Right lung (tissue), 5 donors: ENCODE measurements around the gene SHB. TPM values are rescaled to one million over a fixed set of nuclear protein-coding genes. Genes with fewer than 3 reads are reported as not detected.

Experiments used
- DNase-seq, 2 donors: peaks; one replicate each; pipeline ENCODE4 v3.0.0-alpha.2; 2013
- polyA plus RNA-seq, 5 donors: library from polyadenylated mRNA; unstranded; fragments of 120-200 nt; gene quantifications; one replicate each; pipeline versions ENCODE4 v1.2.1 to v1.2.3, GENCODE V29; 2013; ENCODE audit warnings: inconsistent platforms in 1 of 5, low replicate concordance in 1 of 5; ENCODE audit not compliant: insufficient read length in 5 of 5, insufficient read depth in 1 of 5

Gene SHB
- polyA plus RNA-seq, 5 donors: 14.6 to 24.9 (median 20.4) TPM

DNA sequence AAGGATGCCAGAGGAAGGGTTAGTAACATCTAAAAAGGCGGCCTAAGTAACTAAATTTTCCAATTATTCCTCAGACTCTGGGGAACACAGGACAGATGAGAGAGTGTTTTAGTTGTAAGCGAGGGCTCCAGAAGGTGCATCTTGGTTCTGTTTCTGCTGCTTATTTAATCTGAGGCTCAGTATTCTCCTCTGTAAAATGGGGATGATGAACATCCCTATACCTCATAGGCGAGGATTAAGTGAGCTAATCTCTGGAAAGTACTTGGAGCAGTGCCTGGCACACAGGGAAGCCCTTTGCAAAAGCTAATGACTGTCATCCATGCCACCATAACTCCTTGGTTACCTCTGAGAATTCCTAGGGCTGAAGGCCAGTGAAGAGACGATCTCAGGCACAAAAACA, 59.0 kb downstream of the SHB start:
- no peak for DNase-seq

GRCh38 chr9:38009035-38009501, 60.0 kb downstream of the SHB start:
- no peak for DNase-seq

DNA sequence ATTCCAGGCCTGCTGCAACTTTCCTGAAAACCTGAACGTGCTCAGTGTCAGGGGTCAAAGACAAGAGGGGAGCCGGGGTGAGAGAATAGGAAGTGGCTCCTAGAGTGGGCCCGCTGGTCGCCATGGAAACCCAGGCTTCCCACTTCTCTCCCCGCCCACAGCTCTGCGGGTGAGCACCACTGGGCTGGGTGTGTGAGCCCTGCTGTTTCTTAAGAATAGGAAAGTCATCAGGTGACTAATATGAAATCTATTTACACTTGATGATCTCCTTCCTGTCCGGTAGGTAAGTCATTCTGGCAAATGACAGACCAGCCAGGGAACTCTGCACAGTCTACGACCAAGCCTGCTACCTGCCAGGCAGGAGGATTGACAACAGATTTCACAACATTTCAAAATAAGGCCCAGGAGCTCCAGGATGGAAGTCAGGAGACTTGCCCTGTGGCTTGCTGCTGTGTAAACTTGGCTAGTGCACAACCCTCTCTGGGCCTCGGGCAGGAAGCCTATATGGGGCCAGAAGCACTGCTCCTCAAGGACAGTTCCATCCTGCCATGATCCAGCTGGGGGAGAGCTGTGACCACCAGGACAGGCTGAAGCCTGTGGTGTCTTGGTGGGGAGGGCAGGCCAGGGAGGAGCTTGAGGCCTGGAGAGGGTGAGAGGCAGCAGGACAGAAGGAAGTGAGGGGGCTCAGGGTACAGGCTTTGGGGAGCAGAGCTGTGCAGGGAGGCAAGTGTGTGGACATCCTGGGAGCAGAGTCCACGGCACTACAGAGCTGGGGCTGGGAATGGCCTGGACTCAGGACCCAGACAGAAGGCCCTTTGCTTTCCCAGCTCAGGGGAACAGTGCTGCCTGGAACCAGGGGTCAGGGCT, 60.6 kb downstream of the SHB start:
- DNase-seq: no peak

DNA sequence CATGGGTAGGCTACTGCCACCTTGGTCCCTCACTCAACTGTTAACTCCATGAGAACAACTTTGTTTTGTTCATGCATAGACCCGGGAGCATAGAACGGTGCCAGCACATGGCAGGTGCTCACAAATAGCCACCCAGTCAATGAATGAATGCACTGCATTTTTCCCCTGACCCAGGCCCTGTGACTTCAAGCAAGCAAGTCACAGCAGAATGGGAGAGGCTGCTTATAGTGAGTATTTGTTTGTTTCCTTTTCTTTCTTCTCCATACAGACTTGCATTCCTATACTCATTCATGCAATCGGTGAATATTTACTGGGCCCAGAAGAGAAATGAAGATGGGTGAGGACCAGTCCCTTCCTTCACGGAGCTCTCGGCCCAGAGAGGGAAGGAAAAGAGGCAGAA, 62.0 kb downstream of the SHB start:
- no peak for DNase-seq

- no peak for DNase-seq
These were observed 62.9 kb downstream of the SHB start for GRCh38 chr9:38006163-38006562.

DNA sequence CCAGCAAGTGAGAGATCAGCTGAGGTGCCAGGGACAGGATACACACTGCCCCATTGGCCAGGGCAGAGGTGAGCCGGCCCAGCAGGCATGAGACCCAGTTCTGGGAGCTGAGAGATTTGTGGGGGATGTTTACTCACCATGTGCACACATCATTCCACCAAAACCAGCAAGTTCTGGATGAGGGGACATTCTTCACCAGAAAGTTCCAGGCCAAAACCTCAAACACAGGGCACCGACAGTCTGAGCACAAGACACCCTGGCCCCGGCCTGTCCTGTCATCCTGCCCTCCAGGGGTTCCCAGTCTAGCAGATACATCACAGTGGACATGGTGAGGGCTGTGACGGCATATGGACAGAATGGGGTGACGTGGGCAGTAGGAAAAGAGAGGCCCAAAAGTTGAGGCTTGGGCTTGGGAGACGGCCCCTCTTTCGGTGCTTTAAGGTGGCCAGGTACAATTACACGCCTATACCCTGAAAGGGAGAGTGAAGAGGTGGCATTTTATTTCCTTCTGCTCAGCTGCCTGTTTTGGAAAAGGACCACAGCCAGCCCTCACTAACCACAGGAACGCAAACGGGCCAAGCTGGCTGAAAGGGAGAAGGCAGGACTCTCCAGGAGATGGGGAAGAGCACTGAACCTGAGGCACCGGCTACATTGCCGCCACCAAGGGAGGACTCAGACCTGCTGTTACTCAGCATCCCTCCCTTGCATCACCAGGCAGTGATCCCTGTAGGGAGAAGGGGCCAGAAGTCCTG, 64.0 kb downstream of the SHB start:
- no peak for DNase-seq

DNA sequence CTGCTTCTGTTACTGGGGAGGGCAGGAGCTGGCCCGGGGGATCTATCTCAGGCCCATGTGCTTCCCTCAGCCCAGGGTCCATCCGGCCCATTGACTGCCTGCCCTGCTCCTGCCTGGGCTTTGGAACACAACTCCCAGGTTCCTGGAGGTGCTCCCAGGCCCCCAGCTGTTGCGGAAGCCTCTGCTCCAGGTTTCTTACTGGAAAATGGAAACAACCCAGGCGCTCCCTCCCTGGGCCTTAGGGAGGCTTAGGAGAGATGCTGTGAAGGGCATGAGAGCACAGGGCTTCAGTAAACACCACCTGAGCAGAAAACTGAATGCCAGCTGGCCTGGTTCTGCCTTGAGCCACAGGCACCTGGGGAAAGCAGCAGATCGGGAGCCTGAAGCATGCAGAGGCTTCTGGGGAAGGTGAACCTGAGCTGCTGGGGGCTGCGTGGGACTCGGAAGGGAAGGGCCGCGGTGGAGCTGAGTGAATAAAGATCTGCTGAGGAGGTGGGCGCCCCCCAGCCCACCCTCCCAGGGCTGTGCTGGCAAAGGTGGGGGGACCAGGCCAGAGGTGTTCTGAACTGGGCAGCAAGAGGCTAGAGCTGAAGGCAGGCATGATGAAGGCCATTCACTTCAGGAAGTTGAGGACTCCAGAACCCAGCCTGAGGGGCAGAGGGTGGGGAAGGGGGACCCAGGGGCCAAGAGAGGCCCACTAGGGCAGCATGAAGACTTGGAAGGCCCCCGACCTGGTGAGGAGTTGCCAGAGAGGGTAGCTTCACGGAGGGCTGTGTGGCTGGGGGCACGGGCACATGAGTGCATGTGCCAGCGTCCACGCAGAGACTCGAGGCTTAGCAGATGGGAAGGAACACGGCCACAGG, 64.8 kb downstream of the SHB start:
- no peak for DNase-seq

DNA sequence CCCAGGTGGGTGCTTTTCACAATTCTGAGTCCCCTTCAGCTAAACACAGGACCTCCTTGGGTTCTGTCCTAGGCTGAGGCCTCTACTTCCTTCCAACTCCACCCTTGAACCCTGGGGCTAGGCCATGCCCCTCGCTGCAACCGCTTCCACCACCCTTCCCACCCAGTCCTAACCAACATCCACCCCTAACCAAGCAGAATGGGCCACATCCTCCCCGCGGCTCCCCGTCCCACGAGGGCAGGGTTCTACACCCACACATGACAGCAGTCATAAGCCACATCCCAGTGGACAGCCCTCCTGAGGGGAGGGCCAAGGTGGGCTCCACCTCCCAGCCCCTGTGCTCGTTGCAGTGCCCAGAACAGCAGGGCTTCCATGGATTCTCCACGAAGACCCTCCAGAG, 65.8 kb downstream of the SHB start:
- DNase-seq: no peak

DNA sequence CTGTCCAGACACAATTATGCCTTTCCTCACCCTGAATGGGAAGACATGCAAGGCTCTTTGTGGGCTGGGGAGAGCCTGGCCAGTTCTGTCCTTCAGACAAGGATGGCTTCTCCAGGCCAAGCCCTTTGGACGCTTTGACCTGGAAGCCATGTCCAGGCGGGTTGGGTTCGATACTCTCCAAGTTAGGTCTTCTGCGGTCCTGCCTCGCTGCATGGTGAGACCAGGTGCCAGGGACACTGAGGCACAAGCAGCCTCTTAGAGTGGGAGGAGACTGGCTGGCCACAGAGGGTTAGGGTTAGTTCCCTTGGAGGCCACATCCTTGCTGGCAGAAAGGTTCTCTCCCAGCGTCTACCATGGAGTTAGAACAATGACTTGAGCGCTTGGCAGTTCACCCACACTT, 67.6 kb downstream of the SHB start:
- DNase-seq: no peak

- no peak for DNase-seq
These were observed 68.3 kb downstream of the SHB start for GRCh38 chr9:38000735-38001134.

- no peak for DNase-seq
These were observed 68.7 kb downstream of the SHB start for GRCh38 chr9:38000332-38000731.

- no peak for DNase-seq
These were observed 69.3 kb downstream of the SHB start for GRCh38 chr9:37999588-38000189.

- DNase-seq: no peak
These were observed 70.0 kb downstream of the SHB start for GRCh38 chr9:37998881-37999587.

GRCh38 chr9:37997636-37998374, 71.2 kb downstream of the SHB start:
- DNase-seq: no peak

DNA sequence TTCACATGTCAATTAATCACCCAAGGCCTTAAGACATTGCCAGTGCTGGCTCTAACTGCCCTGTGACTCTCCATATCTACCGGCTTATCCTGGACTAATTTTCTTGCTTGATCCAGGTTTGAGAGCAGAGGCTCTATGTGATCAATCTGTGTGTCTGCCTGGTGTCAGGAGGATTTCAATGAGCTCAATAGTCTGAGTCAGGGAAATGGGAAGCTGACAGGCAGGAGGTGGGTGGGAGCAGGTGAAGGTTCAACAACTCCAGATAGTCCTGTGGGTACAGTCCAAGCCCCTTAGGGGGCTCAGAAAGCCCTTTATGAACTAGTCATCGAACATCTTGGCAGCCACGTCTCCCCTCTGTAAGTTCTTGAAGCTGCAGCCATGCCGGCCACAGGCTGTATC, 72.2 kb downstream of the SHB start:
- DNase-seq: no peak

- DNase-seq: no peak
These were observed 72.8 kb downstream of the SHB start for GRCh38 chr9:37995961-37996818.

DNA sequence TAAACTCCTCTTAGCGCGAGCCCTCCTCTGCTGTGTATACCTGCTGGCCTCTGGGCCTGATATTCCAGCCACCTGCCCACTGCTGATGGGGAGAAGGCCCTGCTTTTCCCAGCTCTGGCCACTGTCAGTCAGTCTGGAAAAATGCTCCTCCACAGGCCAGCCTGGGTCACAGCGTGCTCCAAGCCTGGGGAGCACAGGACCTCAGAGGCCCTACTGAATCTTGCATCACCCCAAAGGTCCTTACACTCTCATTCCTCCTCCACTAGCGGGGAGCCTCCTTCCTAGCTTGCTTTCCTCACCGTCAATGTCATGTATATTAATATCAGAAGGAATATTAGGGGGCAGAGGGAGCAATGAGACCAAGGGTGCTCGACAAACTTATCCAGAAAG, 73.7 kb downstream of the SHB start:
- DNase-seq: no peak

DNA sequence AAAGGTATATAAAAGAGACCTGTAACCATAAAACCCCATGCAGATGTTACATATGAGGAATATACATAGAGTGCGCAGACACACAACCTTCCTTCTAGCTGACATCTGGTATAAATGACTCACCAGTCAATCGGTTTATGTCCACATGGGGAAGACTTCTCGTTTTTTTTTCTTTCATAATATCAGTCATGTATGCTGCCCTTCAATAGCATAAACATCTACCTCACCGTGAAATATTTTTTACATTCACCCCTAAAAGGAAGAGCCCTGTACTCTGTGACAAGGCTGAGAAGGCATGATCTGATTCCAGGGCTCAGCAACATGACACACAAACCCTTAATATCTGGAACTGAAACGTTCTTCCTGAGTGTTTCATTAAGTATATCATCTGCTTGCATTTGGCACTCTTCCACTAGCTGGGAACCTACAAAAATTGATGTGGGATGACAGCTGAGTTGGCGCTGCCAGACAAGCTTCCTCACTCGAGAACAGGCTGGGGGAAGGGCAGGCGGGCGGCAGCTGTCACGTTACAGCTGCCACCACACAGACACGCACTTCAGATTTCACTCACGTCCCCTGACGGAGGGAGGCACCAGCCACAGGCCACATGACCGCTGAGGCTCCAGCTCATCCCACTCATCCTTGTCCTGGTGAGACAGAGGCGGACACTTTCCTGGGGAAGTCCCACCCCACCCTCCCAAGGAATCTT, 74.2 kb downstream of the SHB start:
- peak; percentile 93 to 94 for DNase-seq

DNA sequence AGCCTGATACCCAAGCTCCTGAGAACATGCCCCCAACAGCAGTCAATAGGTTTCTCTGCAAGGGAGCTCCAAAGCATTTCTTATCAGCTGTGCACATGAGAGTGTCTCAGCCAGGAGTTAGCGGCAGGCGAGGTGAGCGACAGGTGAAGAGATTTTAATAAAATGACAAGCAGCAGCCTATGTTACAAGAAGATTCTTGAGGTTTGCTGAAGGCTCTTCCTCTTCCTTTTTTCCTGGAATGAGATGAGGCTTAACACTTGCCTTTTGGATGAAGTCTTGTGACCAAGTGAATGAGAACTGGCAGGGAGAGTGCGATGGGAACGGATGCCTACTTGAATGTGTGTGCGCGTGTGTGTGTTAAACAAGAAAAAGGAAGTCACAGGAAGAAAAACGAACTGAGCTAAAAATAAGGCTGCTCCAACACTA, 76.1 kb downstream of the SHB start:
- no peak for DNase-seq
